SJSA1 (cell line): ENCODE measurements around the gene PRKCQ. TPM values are rescaled to one million over a fixed set of nuclear protein-coding genes. Genes with fewer than 3 reads are reported as not detected.

Experiments
- DNase-seq, 2 experiments: peaks; one replicate each; pipeline ENCODE4 v3.0.0-alpha.2; 2015 to 2020; ENCODE audit warnings: low spot score in 2 of 2, low read depth in 1 of 2
- H3K27ac ChIP-seq: fragments of 250-450 bp; sonication (Bioruptor Pico); 2 replicates; pipeline ENCODE4 v1.5.1; 2020; ENCODE audit warnings: mild to moderate bottlenecking, moderate library complexity
- H3K27me3 ChIP-seq: fragments of 250-450 bp; sonication (Bioruptor Pico); replicated peaks from 2 replicates; pipeline ENCODE4 v1.5.1; 2020; ENCODE audit warnings: mild to moderate bottlenecking, moderate library complexity
- H3K36me3 ChIP-seq: fragments of 250-450 bp; sonication (Bioruptor Pico); 2 replicates; pipeline ENCODE4 v1.5.1; 2020; ENCODE audit warnings: mild to moderate bottlenecking
- H3K4me1 ChIP-seq: fragments of 250-450 bp; sonication (Bioruptor Pico); replicated peaks from 2 replicates; pipeline ENCODE4 v1.6.1; 2021; ENCODE audit warnings: mild to moderate bottlenecking
- H3K4me3 ChIP-seq: fragments of 250-450 bp; sonication (Bioruptor Pico); 2 replicates; pipeline ENCODE4 v1.5.1; 2020; ENCODE audit warnings: mild to moderate bottlenecking
- H3K9me3 ChIP-seq: fragments of 250-450 bp; sonication (Bioruptor Pico); replicated peaks from 2 replicates; pipeline ENCODE4 v1.5.1; 2020; ENCODE audit warnings: mild to moderate bottlenecking
- total RNA-seq: library from RNA; depleted of rRNA; stranded (reverse); fragments of >200 nt; shearing (Covaris generic); gene quantifications from 2 replicates; pipeline ENCODE4 v1.2.3, GENCODE V29; 2014; rRNA removed

PRKCQ gene
- total RNA-seq: not detected in 2 replicates

DNA sequence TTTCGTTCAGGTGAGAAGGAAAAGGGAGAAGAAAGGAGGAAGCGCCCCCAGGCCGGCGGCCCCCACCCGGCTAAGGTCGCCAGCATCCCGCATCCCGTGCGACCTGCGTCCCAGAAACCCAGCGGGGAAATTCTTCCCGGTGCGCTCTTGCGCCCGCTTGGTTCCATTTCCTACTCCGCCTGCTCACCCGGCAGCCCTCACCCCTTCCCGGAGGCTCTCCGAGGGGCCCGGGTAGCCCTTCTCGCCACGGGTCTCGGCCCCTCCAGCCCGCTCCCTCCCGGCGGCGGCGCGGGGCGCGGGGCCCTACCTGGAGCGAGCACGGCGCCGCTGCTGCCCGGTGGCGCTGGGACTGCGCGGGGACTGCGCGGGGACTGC lies at the start of gene PRKCQ:
Gene PRKCQ (minus strand): TSS at position 373 of the 375 bp plus-strand sequence. CDS start 65,141 bp downstream, outside the sequence.
- H3K4me1 ChIP-seq: peaks cover 9% of the 10 kb centered on the region
- H3K36me3 ChIP-seq: no peaks in the 10 kb centered on the region
- H3K4me3 ChIP-seq: peak within 1 kb of the TSS; percentile 49
- H3K27me3 ChIP-seq: peaks cover 60% of the 10 kb centered on the region
- H3K27ac ChIP-seq: no peak within 1 kb of the TSS
- H3K9me3 ChIP-seq: no peaks in the 10 kb centered on the region; the same call in 1 of the 2 replicates
- peak in 1 of 2 experiments; percentile 15 for DNase-seq

GRCh38 chr10:6625428-6625827 lies 45.4 kb upstream of the PRKCQ start:
- no peak for DNase-seq
- Histone ChIP-seq H3K4me1 (no peaks in the 10 kb centered on the region), H3K27ac (no peak overlapping the region), H3K4me3 (no peak overlapping the region), H3K27me3 (peaks cover 13% of the 10 kb centered on the region), H3K9me3 (no peaks in the 10 kb centered on the region), H3K36me3 (no peaks in the 10 kb centered on the region)

- Histone ChIP-seq H3K4me1 (no peaks in the 10 kb centered on the region), H3K9me3 (no peaks in the 10 kb centered on the region), H3K27ac (no peak overlapping the region), H3K36me3 (no peaks in the 10 kb centered on the region), H3K27me3 (peaks cover 13% of the 10 kb centered on the region), H3K4me3 (no peak overlapping the region)
- DNase-seq: no peak
Measured at GRCh38 chr10:6624392-6624791, 44.3 kb upstream of the PRKCQ start.

GRCh38 chr10:6622921-6623320 lies 42.8 kb upstream of the PRKCQ start:
- no peaks in the 10 kb centered on the region for H3K4me1 ChIP-seq
- H3K9me3 ChIP-seq: no peaks in the 10 kb centered on the region
- no peak for DNase-seq
- no peaks in the 10 kb centered on the region for H3K36me3 ChIP-seq
- no peak overlapping the region for H3K4me3 ChIP-seq
- peaks cover 13% of the 10 kb centered on the region for H3K27me3 ChIP-seq
- H3K27ac ChIP-seq: no peak overlapping the region

- DNase-seq: no peak
- peaks cover 13% of the 10 kb centered on the region for H3K27me3 ChIP-seq
- H3K27ac ChIP-seq: no peak overlapping the region
Measured at GRCh38 chr10:6621536-6621935, 41.5 kb upstream of the PRKCQ start.

DNA sequence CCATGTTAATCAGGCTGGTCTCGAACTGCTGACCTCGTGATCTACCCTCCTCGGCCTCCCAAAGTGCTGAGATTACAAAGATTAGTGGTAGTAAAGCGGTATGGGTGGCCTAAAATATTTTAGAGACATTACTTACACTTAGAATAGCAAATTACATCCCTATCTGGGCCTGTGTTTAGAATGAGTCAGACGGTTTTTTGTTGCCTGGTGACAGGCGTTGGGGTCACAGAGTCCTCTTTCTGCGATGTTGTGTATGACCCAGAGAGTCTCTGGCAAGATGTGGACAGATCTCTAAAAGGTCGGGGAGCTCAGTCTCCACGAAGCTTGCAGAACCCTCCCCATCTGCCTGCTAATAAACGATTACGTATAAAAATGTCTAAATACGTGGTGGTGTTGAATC lies 39.6 kb upstream of the PRKCQ start:
- H3K27me3 ChIP-seq: peaks cover 8% of the 10 kb centered on the region
- no peaks in the 10 kb centered on the region for H3K4me1 ChIP-seq
- DNase-seq: peak in 1 of 2 experiments; percentile 5

More at GRCh38 chr10:6621536-6621935, 41.5 kb upstream of the PRKCQ start:
- no peaks in the 10 kb centered on the region for H3K36me3 ChIP-seq
- H3K9me3 ChIP-seq: no peaks in the 10 kb centered on the region
- no peaks in the 10 kb centered on the region for H3K4me1 ChIP-seq
- no peak overlapping the region for H3K4me3 ChIP-seq

DNA sequence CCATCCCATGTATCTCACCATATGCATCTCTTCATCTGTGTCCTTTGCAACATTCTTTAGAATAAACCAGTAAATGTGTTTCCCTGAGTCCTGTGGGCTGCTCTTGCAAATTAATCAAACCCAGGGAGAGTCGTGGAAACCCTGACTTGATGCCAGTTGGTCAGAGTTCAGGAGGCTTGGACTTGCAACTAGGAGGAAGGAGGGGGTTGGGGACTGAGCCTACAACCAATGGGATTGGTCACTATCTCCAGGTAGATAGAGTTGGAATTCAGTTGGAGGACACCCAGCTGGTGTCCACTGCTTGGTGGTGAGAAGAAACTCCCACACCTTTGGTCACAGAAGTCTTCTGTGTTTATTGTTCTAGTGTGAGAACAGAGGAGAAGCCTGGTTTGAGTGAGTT lies 38.3 kb upstream of the PRKCQ start:
- Histone ChIP-seq H3K4me1 (no peaks in the 10 kb centered on the region), H3K9me3 (no peaks in the 10 kb centered on the region), H3K27me3 (peaks cover 3% of the 10 kb centered on the region; the same call in 1 of the 2 replicates), H3K36me3 (no peaks in the 10 kb centered on the region), H3K27ac (no peak overlapping the region), H3K4me3 (no peak overlapping the region)
- DNase-seq: no peak

More for the DNA sequence above, 39.6 kb upstream of the PRKCQ start:
- no peaks in the 10 kb centered on the region for H3K9me3 ChIP-seq
- H3K4me3 ChIP-seq: no peak overlapping the region
- H3K36me3 ChIP-seq: no peaks in the 10 kb centered on the region
- no peak overlapping the region for H3K27ac ChIP-seq

DNA sequence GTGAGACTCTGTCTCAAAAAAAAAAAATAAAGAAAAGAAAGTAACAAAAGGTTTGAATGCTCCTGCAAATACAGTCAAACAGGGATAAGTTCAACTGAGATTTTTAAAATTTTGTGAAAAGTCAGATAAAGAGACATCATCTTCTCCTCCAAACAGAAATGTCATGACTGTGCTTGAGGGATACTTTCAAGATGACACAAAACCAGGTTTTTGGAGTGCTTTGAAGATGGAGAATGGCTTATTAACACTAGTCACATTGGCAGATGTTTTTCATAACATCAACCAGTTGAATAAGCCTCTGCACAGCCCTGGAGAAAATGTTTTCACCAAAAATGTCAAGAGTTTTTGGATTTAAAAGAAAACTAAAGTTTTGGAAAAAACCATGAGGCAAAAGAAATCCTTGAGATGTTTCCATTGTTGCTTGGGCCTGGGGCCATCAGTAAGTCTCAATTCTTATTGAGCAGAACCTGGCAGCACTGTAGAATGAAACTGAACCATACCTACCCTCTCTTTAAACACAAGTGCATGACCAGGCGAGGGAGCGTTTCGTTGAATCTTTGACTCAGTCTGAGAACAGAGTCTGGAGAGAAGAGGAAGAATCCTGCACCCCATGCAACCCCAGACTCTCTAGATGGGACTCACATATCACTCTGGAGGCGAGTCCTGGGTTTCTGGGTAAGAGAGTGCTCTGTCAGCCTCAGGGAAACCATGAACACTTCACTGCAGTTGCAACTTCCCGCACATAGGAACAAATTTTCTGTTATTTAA lies 37.4 kb upstream of the PRKCQ start:
- peaks cover 3% of the 10 kb centered on the region for H3K27me3 ChIP-seq

DNA sequence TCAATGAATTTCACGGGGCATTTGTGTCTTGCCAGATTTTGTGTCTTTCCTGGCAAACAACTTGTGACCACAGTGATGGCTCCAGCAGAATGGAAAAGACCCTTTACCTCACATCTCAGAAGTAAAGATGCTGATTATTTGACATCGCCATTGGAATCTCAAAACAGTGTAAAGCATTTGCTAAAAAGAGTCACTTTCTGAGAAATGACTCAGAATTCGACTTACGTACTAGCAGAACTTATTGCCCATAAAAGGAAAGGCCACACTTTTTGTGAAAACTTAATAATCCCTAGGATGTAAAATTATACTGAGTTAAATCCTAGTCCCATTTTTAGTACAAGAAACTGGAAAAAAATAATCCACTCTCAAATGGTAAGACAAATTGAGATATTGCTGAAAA lies 35.9 kb upstream of the PRKCQ start:
- Histone ChIP-seq H3K27ac (no peak overlapping the region), H3K9me3 (no peaks in the 10 kb centered on the region), H3K4me3 (no peak overlapping the region), H3K4me1 (no peaks in the 10 kb centered on the region), H3K36me3 (no peaks in the 10 kb centered on the region), H3K27me3 (peaks cover 3% of the 10 kb centered on the region)
- no peak for DNase-seq

More for the DNA sequence above, 37.4 kb upstream of the PRKCQ start:
- no peaks in the 10 kb centered on the region for H3K36me3 ChIP-seq
- DNase-seq: no peak
- no peak overlapping the region for H3K4me3 ChIP-seq
- no peaks in the 10 kb centered on the region for H3K9me3 ChIP-seq
- H3K4me1 ChIP-seq: no peaks in the 10 kb centered on the region
- H3K27ac ChIP-seq: no peak overlapping the region

- no peaks in the 10 kb centered on the region for H3K9me3 ChIP-seq
Measured at GRCh38 chr10:6612371-6612770, 32.3 kb upstream of the PRKCQ start.

GRCh38 chr10:6610647-6611046 lies 30.6 kb upstream of the PRKCQ start:
- no peaks in the 10 kb centered on the region for H3K36me3 ChIP-seq
- no peak overlapping the region for H3K27ac ChIP-seq
- H3K4me3 ChIP-seq: no peak overlapping the region
- no peaks in the 10 kb centered on the region for H3K9me3 ChIP-seq
- no peaks in the 10 kb centered on the region; the same call in 1 of the 2 replicates for H3K27me3 ChIP-seq
- no peak for DNase-seq
- no peaks in the 10 kb centered on the region for H3K4me1 ChIP-seq

More at GRCh38 chr10:6612371-6612770, 32.3 kb upstream of the PRKCQ start:
- H3K27ac ChIP-seq: no peak overlapping the region
- no peaks in the 10 kb centered on the region for H3K4me1 ChIP-seq
- no peaks in the 10 kb centered on the region; the same call in 1 of the 2 replicates for H3K27me3 ChIP-seq
- no peak overlapping the region for H3K4me3 ChIP-seq
- H3K36me3 ChIP-seq: no peaks in the 10 kb centered on the region
- DNase-seq: no peak

DNA sequence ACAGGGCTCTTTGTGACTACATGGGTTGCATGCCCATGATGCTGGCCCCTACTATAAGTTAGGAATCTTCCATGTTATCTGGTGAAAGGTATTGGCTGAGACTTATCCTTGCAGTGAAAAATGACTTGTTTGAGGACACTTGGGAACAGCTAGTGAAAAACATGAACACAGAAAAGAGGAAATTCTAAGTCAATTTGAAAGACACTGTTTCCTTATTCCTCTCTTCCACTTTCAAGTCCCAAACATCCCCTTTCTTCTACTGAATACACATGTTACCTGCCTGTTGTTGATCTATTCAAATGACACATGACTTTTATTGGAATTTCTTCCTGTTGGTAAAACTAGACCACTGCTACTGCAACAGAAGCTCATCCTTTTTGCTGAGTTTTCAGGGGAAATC lies 29.5 kb upstream of the PRKCQ start:
- Histone ChIP-seq H3K4me1 (no peaks in the 10 kb centered on the region), H3K36me3 (no peaks in the 10 kb centered on the region), H3K27me3 (peaks cover 2% of the 10 kb centered on the region), H3K9me3 (no peaks in the 10 kb centered on the region), H3K4me3 (no peak overlapping the region), H3K27ac (no peak overlapping the region)
- DNase-seq: no peak

- Histone ChIP-seq H3K27ac (no peak overlapping the region), H3K4me1 (no peaks in the 10 kb centered on the region), H3K36me3 (no peaks in the 10 kb centered on the region), H3K9me3 (no peaks in the 10 kb centered on the region), H3K4me3 (no peak overlapping the region), H3K27me3 (peaks cover 16% of the 10 kb centered on the region)
- no peak for DNase-seq
Measured at GRCh38 chr10:6607778-6608177, 27.7 kb upstream of the PRKCQ start.

GRCh38 chr10:6607182-6607581 lies 27.1 kb upstream of the PRKCQ start:
- H3K4me1 ChIP-seq: no peaks in the 10 kb centered on the region
- no peaks in the 10 kb centered on the region for H3K9me3 ChIP-seq
- no peaks in the 10 kb centered on the region for H3K36me3 ChIP-seq
- H3K4me3 ChIP-seq: no peak overlapping the region
- no peak overlapping the region for H3K27ac ChIP-seq
- peaks cover 21% of the 10 kb centered on the region for H3K27me3 ChIP-seq
- no peak for DNase-seq
